OCI-LY7 (cell line): ENCODE data around the gene CCDC27.

Experiments used
- CTCF ChIP-seq: fragments of 200-600 bp; sonication (generic); conservative IDR thresholded peaks from 2 replicates; pipeline ENCODE4 v1.5.1; 2014; ENCODE audit warnings: mild to moderate bottlenecking, antibody characterized with exemption, low read length, moderate library complexity, mixed read lengths
- EZH2phosphoT487 ChIP-seq: fragments of 200-600 bp; sonication (generic); IDR thresholded peaks from 2 replicates; pipeline ENCODE4 v1.6.1; 2018; ENCODE audit warnings: low read depth, borderline replicate concordance, mild to moderate bottlenecking, mixed run types, antibody characterized with exemption, low read length, moderate library complexity, mixed read lengths

- no peak for TF ChIP-seq CTCF
- TF ChIP-seq EZH2phosphoT487, result no peak
Observed at GRCh38 chr1:3820316-3820715, 68.1 kb downstream of the CCDC27 start.
